Measurements from ENCODE around the gene GOLGA6L10.

The GOLGA6L10 gene

DNA sequence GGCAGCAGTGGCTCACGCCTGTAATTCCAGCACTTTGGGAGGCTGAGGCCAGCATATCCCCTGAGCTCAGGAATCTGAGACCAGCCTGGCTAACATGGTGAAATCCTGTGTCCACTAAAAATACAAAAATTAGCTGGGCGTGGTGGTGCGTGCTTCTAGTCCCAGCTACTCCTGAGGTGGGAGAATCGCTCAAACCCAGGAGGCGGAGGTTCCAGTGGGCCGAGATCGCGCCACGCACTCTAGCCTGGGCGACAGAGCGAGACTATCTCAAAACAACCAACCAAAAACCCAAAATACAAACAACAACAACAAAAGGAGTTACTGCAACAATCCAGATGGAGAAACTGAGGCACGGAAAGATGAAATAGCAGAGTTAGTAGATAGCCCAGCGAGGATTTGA is 51.2 kb downstream of the GOLGA6L10 start:
- TF ChIP-seq, protein P1, sequence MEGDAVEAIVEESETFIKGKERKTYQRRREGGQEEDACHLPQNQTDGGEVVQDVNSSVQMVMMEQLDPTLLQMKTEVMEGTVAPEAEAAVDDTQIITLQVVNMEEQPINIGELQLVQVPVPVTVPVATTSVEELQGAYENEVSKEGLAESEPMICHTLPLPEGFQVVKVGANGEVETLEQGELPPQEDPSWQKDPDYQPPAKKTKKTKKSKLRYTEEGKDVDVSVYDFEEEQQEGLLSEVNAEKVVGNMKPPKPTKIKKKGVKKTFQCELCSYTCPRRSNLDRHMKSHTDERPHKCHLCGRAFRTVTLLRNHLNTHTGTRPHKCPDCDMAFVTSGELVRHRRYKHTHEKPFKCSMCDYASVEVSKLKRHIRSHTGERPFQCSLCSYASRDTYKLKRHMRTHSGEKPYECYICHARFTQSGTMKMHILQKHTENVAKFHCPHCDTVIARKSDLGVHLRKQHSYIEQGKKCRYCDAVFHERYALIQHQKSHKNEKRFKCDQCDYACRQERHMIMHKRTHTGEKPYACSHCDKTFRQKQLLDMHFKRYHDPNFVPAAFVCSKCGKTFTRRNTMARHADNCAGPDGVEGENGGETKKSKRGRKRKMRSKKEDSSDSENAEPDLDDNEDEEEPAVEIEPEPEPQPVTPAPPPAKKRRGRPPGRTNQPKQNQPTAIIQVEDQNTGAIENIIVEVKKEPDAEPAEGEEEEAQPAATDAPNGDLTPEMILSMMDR (IDR thresholded peaks at IDR 0.05; ENCODE audit: extremely low read depth, insufficient read depth, missing control alignments), result no peak
- in situ Hi-C loops (cut with MboI; ENCODE audit: low pct_unique_long_range_greater_than_20kb, low sequenced_read_pairs, unreplicated experiment), result no loop called here
- DNase-seq (ENCODE audit: low spot score), result no peak

GRCh38 chr15:82297546-82297945 is 51.7 kb downstream of the GOLGA6L10 start:
- DNase-seq (ENCODE audit: low spot score), result no peak
- TF ChIP-seq, protein P1 (IDR thresholded peaks at IDR 0.05; ENCODE audit: extremely low read depth, insufficient read depth, missing control alignments), result no peak
- in situ Hi-C loops (cut with MboI; ENCODE audit: low pct_unique_long_range_greater_than_20kb, low sequenced_read_pairs, unreplicated experiment), result no loop called here

GRCh38 chr15:82294061-82294690 is 55.1 kb downstream of the GOLGA6L10 start:
- in situ Hi-C loops (cut with MboI; ENCODE audit: low pct_unique_long_range_greater_than_20kb, low sequenced_read_pairs, unreplicated experiment), result no loop called here
- no peak for DNase-seq (ENCODE audit: low spot score)
- TF ChIP-seq, protein P1 (IDR thresholded peaks at IDR 0.05; ENCODE audit: extremely low read depth, insufficient read depth, missing control alignments), result no peak

- no peak for DNase-seq (ENCODE audit: low spot score)
- in situ Hi-C loops (cut with MboI; ENCODE audit: low pct_unique_long_range_greater_than_20kb, low sequenced_read_pairs, unreplicated experiment), result no loop called here
- TF ChIP-seq, protein P1 (IDR thresholded peaks at IDR 0.05; ENCODE audit: extremely low read depth, insufficient read depth, missing control alignments), result no peak
These were observed 57.0 kb downstream of the GOLGA6L10 start for GRCh38 chr15:82292271-82292670.

All from GM13977 (cell line).